ENCODE results near the gene SLC16A4.

SLC16A4 gene

DNA sequence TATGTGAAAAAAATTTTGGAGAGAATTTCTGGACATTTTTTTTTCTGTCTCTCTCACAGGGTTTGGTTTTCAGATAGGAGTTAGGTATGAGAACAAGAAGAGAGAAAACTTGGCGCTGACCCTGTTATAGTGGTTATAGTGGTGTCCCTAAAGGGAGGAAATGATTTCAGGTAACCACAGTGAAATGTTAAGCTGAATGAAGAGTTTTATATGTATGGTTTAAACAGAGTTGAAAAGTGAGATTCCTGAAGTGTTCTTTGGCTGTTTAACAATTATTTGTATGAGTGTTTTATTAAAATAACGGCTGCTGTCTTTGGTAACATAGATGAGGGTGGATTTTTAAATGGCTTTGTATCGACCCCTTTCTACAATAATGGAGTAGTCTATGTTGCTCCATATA, 45.3 kb downstream of the SLC16A4 start:
- no peak overlapping the region for H3K9ac ChIP-seq (ENCODE audit: low read length)
- no peak overlapping the region for H3K4me3 ChIP-seq (ENCODE audit: low read length)
- H3K27me3 ChIP-seq (ENCODE audit: control insufficient read depth, insufficient read depth, low read length): no peaks in the 10 kb centered on the region
- H3K4me1 ChIP-seq (ENCODE audit: control insufficient read depth, insufficient read depth, low read length): peaks cover 25% of the 10 kb centered on the region
- no peak overlapping the region for H3K27ac ChIP-seq (ENCODE audit: low read depth, low read length)
- peaks cover 9% of the 10 kb centered on the region for H3K36me3 ChIP-seq (ENCODE audit: control insufficient read depth, insufficient read depth, low read length)

DNA sequence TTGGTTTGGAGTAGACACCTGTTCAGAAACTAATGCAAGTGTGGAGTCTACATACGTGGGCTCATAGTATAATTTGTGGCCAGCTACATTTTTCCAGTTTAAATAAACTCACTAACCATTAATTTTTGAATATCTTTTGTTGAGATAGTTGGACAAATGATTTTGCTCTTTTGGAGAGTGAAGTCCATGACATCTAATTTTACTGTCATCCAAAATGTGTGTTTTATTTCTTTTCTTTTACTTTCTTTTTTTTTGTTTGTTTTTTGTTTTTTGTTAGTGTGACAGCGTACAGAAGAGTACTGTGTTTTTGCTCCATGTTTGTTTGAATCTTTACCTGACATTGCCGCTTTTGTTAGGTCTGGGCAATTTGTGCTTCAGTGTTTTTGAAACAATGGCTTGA, 46.7 kb downstream of the SLC16A4 start:
- Histone ChIP-seq H3K4me3 (ENCODE audit: low read length) (no peak overlapping the region), H3K9ac (ENCODE audit: low read length) (no peak overlapping the region), H3K27me3 (ENCODE audit: control insufficient read depth, insufficient read depth, low read length) (no peaks in the 10 kb centered on the region), H3K4me1 (ENCODE audit: control insufficient read depth, insufficient read depth, low read length) (peaks cover 24% of the 10 kb centered on the region), H3K36me3 (ENCODE audit: control insufficient read depth, insufficient read depth, low read length) (peaks cover 9% of the 10 kb centered on the region), H3K27ac (ENCODE audit: low read depth, low read length) (no peak overlapping the region)

DNA sequence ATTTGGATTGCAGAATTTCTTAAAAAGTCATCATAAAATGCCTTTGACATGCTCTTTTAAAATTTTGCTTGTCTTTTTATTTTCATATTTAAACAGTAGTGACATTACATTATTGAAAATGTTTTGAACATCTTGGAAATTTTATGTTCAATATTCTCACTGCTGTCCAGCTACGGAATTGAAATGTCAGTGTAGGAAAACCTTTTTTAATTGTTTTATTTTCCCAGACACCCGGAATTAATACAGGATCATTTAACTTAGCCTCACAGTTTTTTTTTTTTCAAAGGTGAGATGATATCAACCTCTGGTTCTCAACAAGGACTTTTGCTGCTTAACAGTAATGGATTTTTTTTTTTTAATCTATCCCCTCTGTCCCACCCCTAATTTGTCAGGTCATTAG, 47.6 kb downstream of the SLC16A4 start:
- H3K27ac ChIP-seq (ENCODE audit: low read depth, low read length): no peak overlapping the region

DNA sequence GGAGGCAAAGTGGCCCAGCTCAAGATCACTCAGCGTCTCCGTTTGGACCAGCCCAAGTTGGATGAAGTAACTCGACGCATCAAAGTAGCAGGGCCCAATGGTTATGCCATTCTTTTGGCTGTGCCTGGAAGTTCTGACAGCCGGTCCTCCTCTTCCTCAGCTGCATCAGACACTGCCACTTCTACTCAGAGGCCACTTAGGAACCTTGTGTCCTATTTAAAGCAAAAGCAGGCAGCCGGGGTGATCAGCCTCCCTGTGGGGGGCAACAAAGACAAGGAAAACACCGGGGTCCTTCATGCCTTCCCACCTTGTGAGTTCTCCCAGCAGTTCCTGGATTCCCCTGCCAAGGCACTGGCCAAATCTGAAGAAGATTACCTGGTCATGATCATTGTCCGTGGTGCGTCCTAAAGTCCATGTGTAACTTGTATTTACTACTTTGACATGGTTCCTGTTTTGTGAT, 48.9 kb downstream of the SLC16A4 start:
- H3K9ac ChIP-seq (ENCODE audit: low read length): no peak overlapping the region

More for the DNA sequence above, 47.6 kb downstream of the SLC16A4 start:
- peaks cover 9% of the 10 kb centered on the region for H3K36me3 ChIP-seq (ENCODE audit: control insufficient read depth, insufficient read depth, low read length)
- peaks cover 19% of the 10 kb centered on the region for H3K4me1 ChIP-seq (ENCODE audit: control insufficient read depth, insufficient read depth, low read length)
- no peak overlapping the region for H3K4me3 ChIP-seq (ENCODE audit: low read length)
- no peak overlapping the region for H3K9ac ChIP-seq (ENCODE audit: low read length)
- no peaks in the 10 kb centered on the region for H3K27me3 ChIP-seq (ENCODE audit: control insufficient read depth, insufficient read depth, low read length)

DNA sequence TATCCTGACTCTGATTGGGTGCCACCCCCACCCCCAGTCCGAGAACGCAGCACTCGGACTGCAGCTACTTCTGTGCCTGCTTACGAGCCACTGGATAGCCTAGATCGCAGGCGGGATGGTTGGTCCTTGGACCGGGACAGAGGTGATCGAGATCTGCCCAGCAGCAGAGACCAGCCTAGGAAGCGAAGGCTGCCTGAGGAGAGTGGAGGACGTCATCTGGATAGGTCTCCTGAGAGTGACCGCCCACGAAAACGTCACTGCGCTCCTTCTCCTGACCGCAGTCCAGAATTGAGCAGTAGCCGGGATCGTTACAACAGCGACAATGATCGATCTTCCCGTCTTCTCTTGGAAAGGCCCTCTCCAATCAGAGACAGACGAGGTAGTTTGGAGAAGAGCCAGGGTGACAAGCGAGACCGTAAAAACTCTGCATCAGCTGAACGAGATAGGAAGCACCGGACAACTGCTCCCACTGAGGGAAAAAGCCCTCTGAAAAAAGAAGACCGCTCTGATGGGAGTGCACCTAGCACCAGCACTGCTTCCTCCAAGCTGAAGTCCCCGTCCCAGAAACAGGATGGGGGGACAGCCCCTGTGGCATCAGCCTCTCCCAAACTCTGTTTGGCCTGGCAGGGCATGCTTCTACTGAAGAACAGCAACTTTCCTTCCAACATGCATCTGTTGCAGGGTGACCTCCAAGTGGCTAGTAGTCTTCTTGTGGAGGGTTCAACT, 49.5 kb downstream of the SLC16A4 start:
- no peak overlapping the region for H3K27ac ChIP-seq (ENCODE audit: low read depth, low read length)
- H3K4me1 ChIP-seq (ENCODE audit: control insufficient read depth, insufficient read depth, low read length): peaks cover 19% of the 10 kb centered on the region
- H3K27me3 ChIP-seq (ENCODE audit: control insufficient read depth, insufficient read depth, low read length): no peaks in the 10 kb centered on the region
- no peak overlapping the region for H3K9ac ChIP-seq (ENCODE audit: low read length)
- H3K36me3 ChIP-seq (ENCODE audit: control insufficient read depth, insufficient read depth, low read length): peaks cover 9% of the 10 kb centered on the region
- H3K4me3 ChIP-seq (ENCODE audit: low read length): no peak overlapping the region

More for the DNA sequence above, 48.9 kb downstream of the SLC16A4 start:
- H3K4me3 ChIP-seq (ENCODE audit: low read length): no peak overlapping the region
- H3K27me3 ChIP-seq (ENCODE audit: control insufficient read depth, insufficient read depth, low read length): no peaks in the 10 kb centered on the region
- H3K27ac ChIP-seq (ENCODE audit: low read depth, low read length): no peak overlapping the region
- peaks cover 9% of the 10 kb centered on the region for H3K36me3 ChIP-seq (ENCODE audit: control insufficient read depth, insufficient read depth, low read length)
- peaks cover 19% of the 10 kb centered on the region for H3K4me1 ChIP-seq (ENCODE audit: control insufficient read depth, insufficient read depth, low read length)

DNA sequence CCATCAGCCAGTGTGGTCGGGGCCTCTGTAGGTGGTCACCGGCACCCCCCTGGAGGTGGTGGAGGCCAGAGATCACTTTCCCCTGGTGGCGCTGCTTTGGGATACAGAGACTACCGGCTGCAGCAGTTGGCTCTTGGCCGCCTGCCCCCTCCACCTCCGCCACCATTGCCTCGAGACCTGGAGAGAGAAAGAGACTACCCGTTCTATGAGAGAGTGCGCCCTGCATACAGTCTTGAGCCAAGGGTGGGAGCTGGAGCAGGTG, 50.7 kb downstream of the SLC16A4 start:
- H3K4me1 ChIP-seq (ENCODE audit: control insufficient read depth, insufficient read depth, low read length): peaks cover 19% of the 10 kb centered on the region

DNA sequence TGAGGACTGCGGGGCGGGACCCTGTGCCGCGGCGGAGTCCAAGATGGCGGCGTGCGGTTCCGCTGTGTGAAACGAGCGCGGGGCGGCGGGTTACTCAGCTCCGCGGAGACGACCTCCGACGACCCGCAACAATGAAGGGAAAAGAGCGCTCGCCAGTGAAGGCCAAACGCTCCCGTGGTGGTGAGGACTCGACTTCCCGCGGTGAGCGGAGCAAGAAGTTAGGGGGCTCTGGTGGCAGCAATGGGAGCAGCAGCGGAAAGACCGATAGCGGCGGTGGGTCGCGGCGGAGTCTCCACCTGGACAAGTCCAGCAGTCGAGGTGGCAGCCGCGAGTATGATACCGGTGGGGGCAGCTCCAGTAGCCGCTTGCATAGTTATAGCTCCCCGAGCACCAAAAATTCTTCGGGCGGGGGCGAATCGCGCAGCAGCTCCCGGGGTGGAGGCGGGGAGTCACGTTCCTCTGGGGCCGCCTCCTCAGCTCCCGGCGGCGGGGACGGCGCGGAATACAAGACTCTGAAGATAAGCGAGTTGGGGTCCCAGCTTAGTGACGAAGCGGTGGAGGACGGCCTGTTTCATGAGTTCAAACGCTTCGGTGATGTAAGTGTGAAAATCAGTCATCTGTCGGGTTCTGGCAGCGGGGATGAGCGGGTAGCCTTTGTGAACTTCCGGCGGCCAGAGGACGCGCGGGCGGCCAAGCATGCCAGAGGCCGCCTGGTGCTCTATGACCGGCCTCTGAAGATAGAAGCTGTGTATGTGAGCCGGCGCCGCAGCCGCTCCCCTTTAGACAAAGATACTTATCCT, 51.2 kb downstream of the SLC16A4 start:
- peaks cover 19% of the 10 kb centered on the region for H3K4me1 ChIP-seq (ENCODE audit: control insufficient read depth, insufficient read depth, low read length)
- H3K27me3 ChIP-seq (ENCODE audit: control insufficient read depth, insufficient read depth, low read length): no peaks in the 10 kb centered on the region
- H3K4me3 ChIP-seq (ENCODE audit: low read length): peak overlapping the region; percentile 99
- peak overlapping the region; percentile 88 for H3K9ac ChIP-seq (ENCODE audit: low read length)
- H3K27ac ChIP-seq (ENCODE audit: low read depth, low read length): peak overlapping the region; percentile 86
- peaks cover 9% of the 10 kb centered on the region for H3K36me3 ChIP-seq (ENCODE audit: control insufficient read depth, insufficient read depth, low read length)

More for the DNA sequence above, 50.7 kb downstream of the SLC16A4 start:
- H3K36me3 ChIP-seq (ENCODE audit: control insufficient read depth, insufficient read depth, low read length): peaks cover 9% of the 10 kb centered on the region
- H3K27me3 ChIP-seq (ENCODE audit: control insufficient read depth, insufficient read depth, low read length): no peaks in the 10 kb centered on the region
- H3K9ac ChIP-seq (ENCODE audit: low read length): peak overlapping the region; percentile 88
- peak overlapping the region; percentile 99 for H3K4me3 ChIP-seq (ENCODE audit: low read length)
- peak overlapping the region; percentile 86 for H3K27ac ChIP-seq (ENCODE audit: low read depth, low read length)

DNA sequence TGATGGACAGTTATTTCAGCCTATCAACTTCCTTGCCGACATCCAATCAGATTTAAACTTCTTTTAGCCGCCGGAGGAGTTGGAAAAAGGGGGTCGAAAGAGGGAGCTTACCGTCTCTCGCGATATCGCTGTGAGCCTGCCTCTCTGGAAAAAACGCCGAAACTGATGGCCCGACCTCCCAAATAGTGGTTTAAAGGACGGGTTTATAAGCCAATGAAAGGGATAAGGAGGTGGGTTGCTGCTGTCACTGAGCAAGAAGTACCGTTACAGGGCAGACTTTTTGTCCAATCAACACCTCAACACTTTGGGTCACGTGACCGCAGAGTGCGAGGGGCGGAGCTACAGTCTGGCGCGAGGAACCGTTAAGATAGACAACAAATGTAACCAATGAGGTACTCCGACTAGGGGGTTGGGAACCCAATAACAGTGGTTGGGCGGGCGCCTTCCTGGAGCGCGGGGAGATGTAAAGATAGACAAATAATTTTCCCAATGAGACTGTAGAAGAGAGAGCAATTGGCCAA, 51.9 kb downstream of the SLC16A4 start, which contains the start of gene RBM15:
TSS of gene RBM15 (plus strand) at position 492 of the 521 bp plus-strand sequence. CDS start at position 521, 29 bp downstream.
- peaks cover 9% of the 10 kb centered on the region for H3K36me3 ChIP-seq (ENCODE audit: control insufficient read depth, insufficient read depth, low read length)
- peaks cover 19% of the 10 kb centered on the region for H3K4me1 ChIP-seq (ENCODE audit: control insufficient read depth, insufficient read depth, low read length)
- H3K27me3 ChIP-seq (ENCODE audit: control insufficient read depth, insufficient read depth, low read length): no peaks in the 10 kb centered on the region
- H3K9ac ChIP-seq (ENCODE audit: low read length): peak within 1 kb of the TSS; percentile 91
- peak within 1 kb of the TSS; percentile 100 for H3K27ac ChIP-seq (ENCODE audit: low read depth, low read length)
- H3K4me3 ChIP-seq (ENCODE audit: low read length): peak within 1 kb of the TSS; percentile 99

DNA sequence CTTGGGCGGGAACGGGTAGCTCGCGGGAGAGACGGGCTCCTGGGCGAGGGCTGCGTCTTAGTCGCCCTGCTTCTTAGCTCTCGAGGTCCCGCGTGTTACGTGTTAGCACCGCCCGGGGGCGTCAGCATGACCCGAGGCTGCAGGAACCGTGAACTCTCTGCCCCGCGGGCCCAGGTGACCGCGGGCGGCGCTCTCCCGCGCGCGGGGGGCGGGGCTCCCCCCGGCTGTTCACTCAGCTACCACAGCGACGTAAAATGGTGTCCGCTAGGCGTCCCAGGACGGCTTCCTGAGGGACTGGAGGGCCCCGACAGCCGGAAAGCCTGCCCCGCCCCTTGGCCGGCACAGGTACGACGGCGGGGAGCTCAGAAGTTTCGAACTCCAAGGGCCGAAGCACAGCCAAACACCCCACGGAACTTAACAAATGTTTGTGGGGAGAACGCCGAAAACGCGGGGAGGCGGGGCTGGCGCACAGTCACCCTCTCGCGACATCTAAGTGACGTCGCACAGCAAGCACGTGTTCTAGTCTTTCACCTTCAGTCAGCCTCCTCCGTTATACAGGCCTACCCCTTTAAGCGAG, 52.4 kb downstream of the SLC16A4 start:
- Histone ChIP-seq H3K36me3 (ENCODE audit: control insufficient read depth, insufficient read depth, low read length) (peaks cover 9% of the 10 kb centered on the region), H3K4me3 (ENCODE audit: low read length) (peak overlapping the region; percentile 90), H3K27me3 (ENCODE audit: control insufficient read depth, insufficient read depth, low read length) (no peaks in the 10 kb centered on the region), H3K9ac (ENCODE audit: low read length) (peak overlapping the region; percentile 91), H3K27ac (ENCODE audit: low read depth, low read length) (peak overlapping the region; percentile 100), H3K4me1 (ENCODE audit: control insufficient read depth, insufficient read depth, low read length) (peaks cover 19% of the 10 kb centered on the region)

DNA sequence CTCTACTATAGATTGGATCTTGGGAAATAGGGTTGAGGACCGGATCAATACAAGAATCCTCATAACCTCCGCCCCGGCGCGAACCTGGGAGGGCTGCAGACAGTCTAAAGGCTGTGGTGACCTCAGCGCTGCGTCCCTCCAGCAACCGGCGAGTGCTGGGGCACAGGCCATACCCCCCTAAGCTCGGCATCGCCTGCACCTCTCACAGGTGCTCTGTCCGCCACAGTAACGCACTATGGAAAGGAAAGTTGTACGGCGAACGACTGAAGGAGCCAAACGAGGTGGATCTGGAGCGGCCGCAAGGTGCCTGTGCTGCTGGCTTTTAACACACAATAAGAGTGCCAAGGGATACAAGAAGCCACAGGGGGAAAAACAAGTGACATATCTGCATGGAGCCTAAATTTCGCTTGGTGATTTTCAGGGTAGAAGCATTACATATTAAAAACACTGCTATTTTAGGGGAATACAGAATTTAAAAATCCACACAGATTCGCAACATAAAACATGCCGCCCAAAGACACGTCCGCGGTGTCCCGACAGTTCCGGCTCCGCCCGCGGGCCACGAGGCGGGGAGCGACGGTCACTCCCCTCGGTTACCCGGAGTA, 53.0 kb downstream of the SLC16A4 start:
- H3K9ac ChIP-seq (ENCODE audit: low read length): peak overlapping the region; percentile 91
- no peaks in the 10 kb centered on the region for H3K27me3 ChIP-seq (ENCODE audit: control insufficient read depth, insufficient read depth, low read length)
- H3K36me3 ChIP-seq (ENCODE audit: control insufficient read depth, insufficient read depth, low read length): peaks cover 9% of the 10 kb centered on the region
- peaks cover 17% of the 10 kb centered on the region for H3K4me1 ChIP-seq (ENCODE audit: control insufficient read depth, insufficient read depth, low read length)
- H3K4me3 ChIP-seq (ENCODE audit: low read length): peak overlapping the region; percentile 90
- H3K27ac ChIP-seq (ENCODE audit: low read depth, low read length): peak overlapping the region; percentile 100

DNA sequence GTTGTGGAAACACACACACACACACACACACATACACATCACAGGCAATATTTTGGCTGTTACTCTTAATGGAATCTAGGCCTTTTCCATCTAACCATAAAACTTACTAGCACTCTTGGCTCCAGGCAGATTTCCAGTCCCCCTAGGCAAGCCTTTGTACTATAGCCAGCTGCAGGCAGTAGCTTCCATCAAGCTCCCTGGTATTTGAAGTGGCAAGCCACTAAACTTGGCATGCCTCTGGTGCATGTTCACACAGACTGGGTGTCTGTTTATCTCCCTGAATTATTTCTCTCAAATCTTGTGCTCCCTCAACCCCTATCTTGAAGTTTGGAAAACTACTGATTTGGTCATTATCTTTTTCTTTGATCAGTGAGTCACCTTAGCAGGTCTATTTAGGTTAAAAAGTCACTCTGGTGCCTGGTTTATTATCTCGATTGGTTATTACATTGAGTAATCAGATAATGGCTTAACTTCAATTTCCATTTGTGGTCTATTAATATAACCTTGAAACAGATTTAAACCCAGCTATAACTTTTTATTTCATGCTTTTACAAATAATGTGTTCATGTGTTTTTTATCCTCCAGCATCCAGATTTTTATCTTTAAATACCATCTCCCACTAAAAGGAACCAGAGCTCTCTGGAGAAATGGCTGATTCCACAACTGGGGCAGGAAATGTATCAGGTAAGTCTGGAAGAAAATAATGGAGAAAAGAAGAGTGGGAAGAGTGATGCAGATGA, 54.4 kb downstream of the SLC16A4 start:
- no peaks in the 10 kb centered on the region for H3K27me3 ChIP-seq (ENCODE audit: control insufficient read depth, insufficient read depth, low read length)
- H3K36me3 ChIP-seq (ENCODE audit: control insufficient read depth, insufficient read depth, low read length): peaks cover 7% of the 10 kb centered on the region
- no peak overlapping the region for H3K27ac ChIP-seq (ENCODE audit: low read depth, low read length)
- no peak overlapping the region for H3K4me3 ChIP-seq (ENCODE audit: low read length)
- H3K9ac ChIP-seq (ENCODE audit: low read length): no peak overlapping the region
- H3K4me1 ChIP-seq (ENCODE audit: control insufficient read depth, insufficient read depth, low read length): peaks cover 6% of the 10 kb centered on the region
